ENCODE measurements around the gene MAGOHB.

MAGOHB gene

DNA sequence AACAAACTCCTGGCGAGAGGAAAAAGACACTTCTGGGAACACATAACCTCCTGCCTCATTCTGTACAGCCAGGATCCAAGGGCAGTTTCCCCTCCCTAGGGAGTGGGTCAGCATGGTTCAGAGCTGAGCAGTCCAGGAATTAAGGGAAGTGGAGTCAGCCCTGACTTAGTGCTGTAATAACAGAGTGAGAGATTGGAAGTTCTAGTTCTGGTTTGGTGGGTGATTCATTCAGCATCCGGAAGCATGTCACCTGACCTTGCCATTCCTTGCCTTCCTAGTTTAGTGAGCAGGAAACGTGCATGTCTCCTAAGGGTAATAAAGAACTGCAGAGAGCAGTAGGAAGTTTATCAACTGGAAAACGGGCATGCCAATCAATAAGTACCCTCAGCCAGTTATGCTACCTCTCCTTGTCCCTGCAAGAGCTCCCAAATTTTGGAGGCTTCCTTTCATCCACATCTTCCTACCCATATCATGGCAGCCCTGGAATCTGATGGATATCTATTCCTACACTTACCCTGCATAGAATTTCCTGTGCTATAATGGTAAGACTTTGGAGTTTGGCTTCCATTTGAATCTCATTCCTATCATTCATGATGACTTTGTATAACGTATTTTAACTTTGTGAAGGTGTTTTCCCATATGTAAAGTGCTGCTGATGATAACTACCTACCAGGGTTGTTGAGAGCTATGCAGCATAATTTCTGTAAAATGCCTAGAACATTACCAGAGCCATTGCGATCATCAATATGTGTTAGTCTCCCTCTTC lies 28.5 kb upstream of the MAGOHB start:
- no peak for TF ChIP-seq CTCF (IDR thresholded peaks at IDR 0.05; ENCODE audit: insufficient read depth, low read length, poor library complexity, severe bottlenecking)
- no peak overlapping the region for H3K4me3 ChIP-seq (replicated peaks; ENCODE audit: low read depth, low read length)
- DNase-seq (ENCODE audit: extremely low read depth, insufficient read length) = no peak
- H3K36me3 ChIP-seq (ENCODE audit: control insufficient read depth, insufficient read depth, low read length) = no peaks in the 10 kb centered on the region
- no peaks in the 10 kb centered on the region for H3K27me3 ChIP-seq (replicated peaks; ENCODE audit: control insufficient read depth, insufficient read depth, low read length)

- no peak for DNase-seq (ENCODE audit: extremely low read depth, insufficient read length)
- H3K27me3 ChIP-seq (replicated peaks; ENCODE audit: control insufficient read depth, insufficient read depth, low read length) = no peaks in the 10 kb centered on the region; the same call in 1 of the 2 replicates
- no peak for TF ChIP-seq CTCF (IDR thresholded peaks at IDR 0.05; ENCODE audit: insufficient read depth, low read length, poor library complexity, severe bottlenecking)
Observed at GRCh38 chr12:10638728-10639127, 25.3 kb upstream of the MAGOHB start.

GRCh38 chr12:10636611-10637010 lies 23.2 kb upstream of the MAGOHB start:
- no peaks in the 10 kb centered on the region for H3K36me3 ChIP-seq (ENCODE audit: control insufficient read depth, insufficient read depth, low read length)
- no peaks in the 10 kb centered on the region; the same call in 1 of the 2 replicates for H3K27me3 ChIP-seq (replicated peaks; ENCODE audit: control insufficient read depth, insufficient read depth, low read length)
- TF ChIP-seq CTCF (IDR thresholded peaks at IDR 0.05; ENCODE audit: insufficient read depth, low read length, poor library complexity, severe bottlenecking) = no peak
- H3K4me3 ChIP-seq (replicated peaks; ENCODE audit: low read depth, low read length) = no peak overlapping the region
- DNase-seq (ENCODE audit: extremely low read depth, insufficient read length) = no peak

More at GRCh38 chr12:10638728-10639127, 25.3 kb upstream of the MAGOHB start:
- no peaks in the 10 kb centered on the region for H3K36me3 ChIP-seq (ENCODE audit: control insufficient read depth, insufficient read depth, low read length)
- H3K4me3 ChIP-seq (replicated peaks; ENCODE audit: low read depth, low read length) = no peak overlapping the region

GRCh38 chr12:10636124-10636523 lies 22.7 kb upstream of the MAGOHB start:
- TF ChIP-seq CTCF (IDR thresholded peaks at IDR 0.05; ENCODE audit: insufficient read depth, low read length, poor library complexity, severe bottlenecking) = no peak
- Histone ChIP-seq H3K36me3 (ENCODE audit: control insufficient read depth, insufficient read depth, low read length) (no peaks in the 10 kb centered on the region), H3K27me3 (replicated peaks; ENCODE audit: control insufficient read depth, insufficient read depth, low read length) (no peaks in the 10 kb centered on the region; the same call in 1 of the 2 replicates), H3K4me3 (replicated peaks; ENCODE audit: low read depth, low read length) (no peak overlapping the region)
- no peak for DNase-seq (ENCODE audit: extremely low read depth, insufficient read length)

- no peak for DNase-seq (ENCODE audit: extremely low read depth, insufficient read length)
- no peak for TF ChIP-seq CTCF (IDR thresholded peaks at IDR 0.05; ENCODE audit: insufficient read depth, low read length, poor library complexity, severe bottlenecking)
- Histone ChIP-seq H3K4me3 (replicated peaks; ENCODE audit: low read depth, low read length) (no peak overlapping the region), H3K27me3 (replicated peaks; ENCODE audit: control insufficient read depth, insufficient read depth, low read length) (no peaks in the 10 kb centered on the region; the same call in 1 of the 2 replicates), H3K36me3 (ENCODE audit: control insufficient read depth, insufficient read depth, low read length) (no peaks in the 10 kb centered on the region)
Observed at GRCh38 chr12:10635306-10635705, 21.9 kb upstream of the MAGOHB start.
